Lower leg skin (tissue), 4 donors: ENCODE results near the gene SUMO4. TPM values are rescaled to one million over a fixed set of nuclear protein-coding genes. Genes with fewer than 3 reads are reported as not detected.

Experiments used
- DNase-seq, 2 donors: peaks; one replicate each; pipeline ENCODE4 v3.0.0-alpha.2; 2019; ENCODE audit warnings: low spot score in 2 of 2
- H3K4me3 ChIP-seq: fragments of 200-600 bp; sonication (generic); 2 replicates; pipeline ENCODE4 v1.5.1; 2017; ENCODE audit warnings: mild to moderate bottlenecking, low read depth; ENCODE audit not compliant: poor library complexity, severe bottlenecking
- POLR2A ChIP-seq, 2 donors: fragments of 450-650 bp; IDR thresholded peaks; one replicate each; pipeline ENCODE4 v1.6.1; 2016 to 2017; ENCODE audit warnings: antibody characterized with exemption in 2 of 2, mild to moderate bottlenecking in 1 of 2, moderate library complexity in 1 of 2
- WGBS, 2 donors: methylation state at CpG; one replicate each; pipeline ENCODE4 v1.1.5; 2018; 5-methylcytosine and 5-hydroxymethylcytosine counted together
- intact Hi-C: fragments of 100-400 bp; cut with DNase I; formaldehyde crosslinking; loops from one replicate; pipeline ENCODE4 v1.15.0; 2023; ENCODE audit warnings: low total_unique reads
- total RNA-seq, 4 donors: library from RNA; depleted of rRNA; stranded (reverse); fragments of >200 nt; gene quantifications; one replicate each; pipeline ENCODE4 v1.1.0, GENCODE V29; 2016
- TF ChIP-seq, protein P1 (sequence below), 3 donors: fragments of 450-650 bp; IDR thresholded peaks; one replicate each; pipeline ENCODE4 v1.5.1; 2016; ENCODE audit warnings: antibody characterized with exemption in 3 of 3, mild to moderate bottlenecking in 3 of 3, moderate library complexity in 2 of 3

SUMO4 gene
- total RNA-seq, 4 donors from 2014 or later: 0.25 to 1.8 (median 0.58) TPM

DNA sequence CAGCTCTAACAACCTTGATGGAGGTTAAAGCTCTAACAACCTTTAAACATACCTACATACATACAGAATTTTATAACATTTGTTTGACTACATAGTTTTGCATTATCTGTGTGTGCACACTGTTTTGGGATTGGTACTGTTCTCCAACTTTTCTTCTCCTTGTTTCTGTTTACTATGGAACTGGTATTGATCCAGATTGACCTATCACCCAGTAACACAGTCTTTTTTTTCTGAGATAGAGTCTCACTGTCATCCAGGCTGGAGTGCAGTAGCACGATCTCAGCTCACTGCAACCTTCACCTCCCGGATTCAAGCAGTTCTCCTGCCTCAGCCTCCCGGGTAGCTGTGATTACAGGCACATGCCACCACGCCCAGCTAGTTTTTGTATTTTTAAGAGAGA lies 16.7 kb upstream of the SUMO4 start:
- TF ChIP-seq, protein P1, sequence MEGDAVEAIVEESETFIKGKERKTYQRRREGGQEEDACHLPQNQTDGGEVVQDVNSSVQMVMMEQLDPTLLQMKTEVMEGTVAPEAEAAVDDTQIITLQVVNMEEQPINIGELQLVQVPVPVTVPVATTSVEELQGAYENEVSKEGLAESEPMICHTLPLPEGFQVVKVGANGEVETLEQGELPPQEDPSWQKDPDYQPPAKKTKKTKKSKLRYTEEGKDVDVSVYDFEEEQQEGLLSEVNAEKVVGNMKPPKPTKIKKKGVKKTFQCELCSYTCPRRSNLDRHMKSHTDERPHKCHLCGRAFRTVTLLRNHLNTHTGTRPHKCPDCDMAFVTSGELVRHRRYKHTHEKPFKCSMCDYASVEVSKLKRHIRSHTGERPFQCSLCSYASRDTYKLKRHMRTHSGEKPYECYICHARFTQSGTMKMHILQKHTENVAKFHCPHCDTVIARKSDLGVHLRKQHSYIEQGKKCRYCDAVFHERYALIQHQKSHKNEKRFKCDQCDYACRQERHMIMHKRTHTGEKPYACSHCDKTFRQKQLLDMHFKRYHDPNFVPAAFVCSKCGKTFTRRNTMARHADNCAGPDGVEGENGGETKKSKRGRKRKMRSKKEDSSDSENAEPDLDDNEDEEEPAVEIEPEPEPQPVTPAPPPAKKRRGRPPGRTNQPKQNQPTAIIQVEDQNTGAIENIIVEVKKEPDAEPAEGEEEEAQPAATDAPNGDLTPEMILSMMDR (IDR thresholded peaks at IDR 0.05): no peak
- TF ChIP-seq POLR2A (IDR thresholded peaks at IDR 0.05): no peak
- DNase-seq: no peak
- 90 to 92% methylated on average over 4 of the region's 4 CpGs for WGBS, 2 donors
- intact Hi-C loops: no loop called here
- H3K4me3 ChIP-seq: no peak overlapping the region

DNA sequence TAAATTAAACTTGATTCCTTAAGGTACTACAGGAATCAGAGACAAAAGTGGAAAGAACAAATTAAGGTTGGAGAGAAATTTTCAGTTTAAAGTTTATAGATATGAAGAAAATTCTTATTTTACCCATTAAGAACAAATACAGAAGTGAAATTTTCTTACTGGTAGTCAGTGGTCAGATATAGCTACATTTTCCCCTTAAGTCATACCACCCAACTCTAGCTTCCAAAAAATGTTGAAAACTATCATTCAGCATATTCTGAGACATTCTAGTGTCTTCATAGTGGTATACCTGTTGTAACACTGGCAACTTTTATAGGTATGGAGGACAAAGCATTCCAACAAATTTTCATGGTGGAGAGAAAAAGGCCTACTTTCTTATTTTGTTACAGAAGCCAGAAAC lies 15.6 kb upstream of the SUMO4 start:
- H3K4me3 ChIP-seq: no peak overlapping the region
- TF ChIP-seq POLR2A (IDR thresholded peaks at IDR 0.05): no peak
- TF ChIP-seq, protein P1 (IDR thresholded peaks at IDR 0.05): no peak
- intact Hi-C loops: no loop called here
- DNase-seq: no peak

DNA sequence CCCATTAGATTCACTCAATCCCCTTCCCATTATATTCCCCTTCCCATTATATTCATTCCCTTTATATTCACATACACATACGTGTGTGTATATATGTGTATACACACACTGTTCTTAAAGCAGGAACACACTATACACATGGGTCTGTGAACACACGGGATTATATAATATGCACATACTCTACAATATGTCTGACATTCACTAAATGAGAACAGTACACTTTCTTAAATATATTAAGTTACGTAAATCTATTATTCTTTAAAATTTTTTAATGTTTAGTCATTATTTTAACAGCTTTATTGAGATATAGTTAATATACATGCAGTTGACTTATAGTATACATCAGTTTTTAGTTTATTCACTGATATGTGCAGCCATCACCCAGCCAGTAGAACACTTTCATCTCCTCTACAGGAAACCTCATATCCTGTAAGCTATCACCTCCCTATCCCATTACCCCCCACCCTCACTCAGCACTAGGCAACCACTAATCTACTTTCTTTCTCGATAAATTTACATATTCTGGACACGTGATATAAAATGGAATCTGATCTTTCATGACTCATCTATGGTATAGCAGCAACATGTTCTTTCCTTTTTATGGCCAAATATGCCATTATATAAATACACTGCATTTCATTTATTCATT lies 13.9 kb upstream of the SUMO4 start:
- intact Hi-C loops: no loop called here
- no peak overlapping the region for H3K4me3 ChIP-seq
- no peak for DNase-seq
- no peak for TF ChIP-seq POLR2A (IDR thresholded peaks at IDR 0.05)
- TF ChIP-seq, protein P1 (IDR thresholded peaks at IDR 0.05): no peak
- 95 to 96% methylated on average over 5 of the region's 5 CpGs for WGBS, 2 donors

DNA sequence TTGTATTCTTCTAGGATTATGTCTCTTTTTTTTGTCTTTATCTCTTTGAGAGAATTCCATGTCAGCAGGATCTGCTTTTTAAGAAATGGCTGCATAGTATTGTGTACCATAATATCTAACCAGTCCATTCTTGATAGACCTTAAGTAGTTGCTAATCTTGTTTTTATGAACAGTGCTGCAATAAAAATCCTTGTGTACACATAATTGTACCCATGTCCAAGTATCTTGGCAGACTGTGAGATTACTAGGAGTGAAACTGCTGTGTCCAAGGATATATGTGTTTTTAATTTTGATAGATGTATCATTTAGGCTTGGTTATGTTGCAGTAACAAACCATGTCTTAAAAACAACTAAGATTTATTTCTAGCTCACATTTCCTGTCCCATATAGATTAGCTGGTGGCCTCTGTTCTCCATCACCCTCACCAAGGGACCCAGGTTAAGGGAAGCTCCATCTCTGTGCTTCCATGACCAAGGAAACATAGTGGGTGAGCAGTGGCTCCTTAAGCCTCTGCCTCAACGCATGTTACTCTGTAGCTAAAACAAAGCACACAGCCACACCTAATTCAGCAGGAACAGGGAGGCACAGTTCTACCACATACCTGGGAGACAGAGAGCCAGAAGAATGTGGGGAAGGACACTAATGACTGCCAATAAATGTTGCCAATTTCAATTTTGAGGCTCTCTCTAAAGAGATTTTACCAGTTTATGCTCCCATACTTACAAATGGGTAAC lies 12.1 kb upstream of the SUMO4 start:
- intact Hi-C loops: no loop called here
- TF ChIP-seq, protein P1 (IDR thresholded peaks at IDR 0.05): no peak
- no peak for TF ChIP-seq POLR2A (IDR thresholded peaks at IDR 0.05)
- no peak for DNase-seq
- 54 to 57% methylated on average over 1 of the region's 1 CpG for WGBS, 2 donors
- H3K4me3 ChIP-seq: no peak overlapping the region

DNA sequence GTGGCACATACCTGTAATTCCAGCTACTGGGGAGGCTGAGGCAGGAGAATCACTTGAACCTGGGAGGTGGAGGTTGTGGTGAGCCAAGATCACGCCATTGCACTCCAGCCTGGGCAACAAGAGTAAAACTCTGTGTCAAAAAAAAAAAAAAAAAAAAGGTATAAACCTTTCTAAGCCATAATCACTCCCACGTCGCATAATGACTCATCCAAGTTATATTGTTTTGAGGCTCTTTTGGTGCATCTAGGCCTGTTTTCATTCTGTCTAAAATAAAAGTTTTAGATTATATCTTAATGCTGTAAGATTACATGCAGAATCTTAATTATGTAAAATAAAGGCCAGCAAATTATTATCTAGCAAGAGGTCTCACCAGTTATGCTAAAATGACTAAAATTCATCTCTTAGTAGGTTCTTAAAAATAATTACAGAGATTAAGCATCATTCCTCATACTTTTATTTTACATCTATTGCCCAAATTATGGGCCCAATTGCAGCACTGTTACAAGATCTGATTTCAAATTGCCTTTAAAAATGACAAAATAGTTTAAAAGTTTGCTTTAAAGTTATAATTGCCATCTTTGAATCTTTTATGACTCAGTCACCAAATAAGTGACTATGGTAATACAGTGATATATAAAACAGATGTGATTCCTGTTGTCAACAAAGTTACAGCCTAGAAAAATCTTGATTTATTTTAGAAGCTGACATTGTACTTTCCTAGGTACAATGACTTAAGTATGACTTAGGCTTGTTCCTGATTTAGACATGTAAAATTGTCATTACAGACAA lies 10.4 kb upstream of the SUMO4 start:
- no peak for TF ChIP-seq POLR2A (IDR thresholded peaks at IDR 0.05)
- TF ChIP-seq, protein P1 (IDR thresholded peaks at IDR 0.05): no peak
- DNase-seq: no peak
- no peak overlapping the region for H3K4me3 ChIP-seq
- intact Hi-C loops: no loop called here
- WGBS, 2 donors: 77 to 90% methylated on average over 3 of the region's 3 CpGs
